EL (cell line): ENCODE data around the gene CCNY.

Experiments
- DNase-seq: peaks from one replicate; pipeline ENCODE4 v3.0.0-alpha.2; 2016

The CCNY gene

GRCh38 chr10:35356725-35357092 is 20.4 kb downstream of the CCNY start:
- no peak for DNase-seq

GRCh38 chr10:35359056-35359455 is 22.7 kb downstream of the CCNY start:
- DNase-seq, result no peak

GRCh38 chr10:35359873-35360272 is 23.6 kb downstream of the CCNY start:
- DNase-seq, result no peak

GRCh38 chr10:35362701-35363350 is 26.5 kb downstream of the CCNY start:
- no peak for DNase-seq

- no peak for DNase-seq
Observed at GRCh38 chr10:35363587-35363986, 27.3 kb downstream of the CCNY start.

GRCh38 chr10:35364808-35365207 is 28.5 kb downstream of the CCNY start:
- DNase-seq, result no peak

GRCh38 chr10:35365994-35366393 is 29.7 kb downstream of the CCNY start:
- no peak for DNase-seq

- DNase-seq, result no peak
Observed at GRCh38 chr10:35367107-35367859, 31.0 kb downstream of the CCNY start.

GRCh38 chr10:35367982-35368381 is 31.7 kb downstream of the CCNY start:
- DNase-seq, result no peak

GRCh38 chr10:35368485-35369048 is 32.3 kb downstream of the CCNY start:
- no peak for DNase-seq

GRCh38 chr10:35369049-35369611 is 32.8 kb downstream of the CCNY start:
- DNase-seq, result no peak

GRCh38 chr10:35371731-35372130 is 35.4 kb downstream of the CCNY start:
- no peak for DNase-seq

- peak; percentile 71 for DNase-seq
Observed at GRCh38 chr10:35372329-35372728, 36.0 kb downstream of the CCNY start.

GRCh38 chr10:35375091-35375765 is 38.9 kb downstream of the CCNY start:
- peak; percentile 43 for DNase-seq

GRCh38 chr10:35377050-35377728 is 40.9 kb downstream of the CCNY start:
- no peak for DNase-seq

GRCh38 chr10:35378541-35379210 is 42.4 kb downstream of the CCNY start:
- peak; percentile 48 for DNase-seq

- no peak for DNase-seq
Observed at GRCh38 chr10:35379226-35380137, 43.2 kb downstream of the CCNY start.

- no peak for DNase-seq
Observed at GRCh38 chr10:35382096-35382495, 45.8 kb downstream of the CCNY start.

GRCh38 chr10:35384265-35384868 is 48.1 kb downstream of the CCNY start:
- peak; percentile 31 for DNase-seq

GRCh38 chr10:35386594-35387174 is 50.4 kb downstream of the CCNY start:
- peak; percentile 50 for DNase-seq
